CD14-positive monocyte (primary cell): Measurements from ENCODE around the gene ADM2. TPM values are rescaled to one million over a fixed set of nuclear protein-coding genes. Genes with fewer than 3 reads are reported as not detected.

Experiments used
- DNase-seq, 3 donors: peaks; one replicate each; pipeline ENCODE4 v3.0.0-alpha.2; 2011 to 2022
- H2AFZ ChIP-seq: 2 replicates; pipeline ENCODE4 v1.6.0; 2012; ENCODE audit warnings: mild to moderate bottlenecking, low read depth, low read length, inconsistent platforms; ENCODE audit not compliant: insufficient read depth, poor library complexity, severe bottlenecking
- H3K27ac ChIP-seq, 2 donors: 1 replicate in 1 of 2; 2 replicates in 1 of 2; pipeline ENCODE4 v1.5.1; 2012 to 2013; ENCODE audit warnings: low read length in 2 of 2, control low read depth in 1 of 2, inconsistent platforms in 1 of 2, low read depth in 1 of 2, mild to moderate bottlenecking in 1 of 2
- H3K27me3 ChIP-seq, 2 donors: one replicate each; pipeline versions ENCODE4 v1.6.0 to v1.6.1; 2011 to 2013; ENCODE audit warnings: low read length in 2 of 2; ENCODE audit not compliant: control insufficient read depth in 2 of 2, insufficient read depth in 2 of 2
- H3K36me3 ChIP-seq, 2 donors: replicated peaks in 1 of 2; 1 replicate in 1 of 2; 2 replicates in 1 of 2; pipeline versions ENCODE4 v1.5.1 to v1.6.1; 2012 to 2013; ENCODE audit warnings: low read length in 2 of 2, control low read depth in 1 of 2, inconsistent platforms in 1 of 2, mild to moderate bottlenecking in 1 of 2; ENCODE audit not compliant: insufficient read depth in 2 of 2, control insufficient read depth in 1 of 2
- H3K4me1 ChIP-seq, 2 donors: 1 replicate in 1 of 2; 2 replicates in 1 of 2; pipeline versions ENCODE4 v1.5.1 to v1.6.1; 2012 to 2013; ENCODE audit warnings: low read length in 2 of 2, control low read depth in 1 of 2, inconsistent platforms in 1 of 2, mild to moderate bottlenecking in 1 of 2, moderate library complexity in 1 of 2; ENCODE audit not compliant: insufficient read depth in 2 of 2, control insufficient read depth in 1 of 2
- H3K4me2 ChIP-seq: replicated peaks from 2 replicates; pipeline ENCODE3; 2012; ENCODE audit warnings: low read length, moderate library complexity, mild to moderate bottlenecking; ENCODE audit not compliant: poor library complexity, severe bottlenecking; ENCODE audit errors: extremely low read depth
- H3K4me3 ChIP-seq, 3 experiments: fragments of 200-600 bp in 1 of 3; sonication (generic) in 1 of 3; replicated peaks in 1 of 3; 1 replicate in 2 of 3; 2 replicates in 1 of 3; pipeline ENCODE4 v1.5.1; 2011 to 2013; ENCODE audit warnings: low read length in 3 of 3, mild to moderate bottlenecking in 3 of 3, control low read depth in 2 of 3, low read depth in 2 of 3, inconsistent platforms in 1 of 3, moderate library complexity in 1 of 3
- H3K79me2 ChIP-seq: 2 replicates; pipeline ENCODE4 v1.6.0; 2012; ENCODE audit warnings: mild to moderate bottlenecking, control low read depth, inconsistent platforms, low read length, moderate library complexity; ENCODE audit not compliant: insufficient read depth
- H3K9ac ChIP-seq: 2 replicates; pipeline ENCODE4 v1.6.0; 2017; ENCODE audit warnings: low read length, mild to moderate bottlenecking; ENCODE audit not compliant: insufficient read depth, poor library complexity, severe bottlenecking
- H3K9me3 ChIP-seq, 2 donors: replicated peaks in 1 of 2; 1 replicate in 1 of 2; 2 replicates in 1 of 2; pipeline versions ENCODE4 v1.5.1 to v1.6.1; 2012 to 2013; ENCODE audit warnings: low read length in 2 of 2, control low read depth in 1 of 2; ENCODE audit not compliant: control insufficient read depth in 1 of 2, insufficient read depth in 1 of 2
- H4K20me1 ChIP-seq: 2 replicates; pipeline ENCODE4 v1.6.0; 2012; ENCODE audit warnings: mild to moderate bottlenecking, low read length, control low read depth, moderate library complexity; ENCODE audit not compliant: insufficient read depth
- H3K27ac Mint-ChIP-seq, 7 donors: one replicate each; pipeline ENCODE4 v1.8.0; 2020; ENCODE audit warnings: mild to moderate bottlenecking in 7 of 7, mixed read lengths in 7 of 7, moderate library complexity in 6 of 7, inconsistent platforms in 2 of 7
- H3K27me3 Mint-ChIP-seq, 3 donors: one replicate each; pipeline ENCODE4 v1.8.0; 2021 to 2022; ENCODE audit warnings: low read depth in 3 of 3, mild to moderate bottlenecking in 3 of 3, mixed read lengths in 3 of 3, moderate library complexity in 3 of 3, inconsistent platforms in 1 of 3
- H3K36me3 Mint-ChIP-seq, 2 donors: one replicate each; pipeline ENCODE4 v1.8.0; 2020; ENCODE audit warnings: mixed read lengths in 2 of 2, inconsistent platforms in 1 of 2, mild to moderate bottlenecking in 1 of 2
- H3K4me1 Mint-ChIP-seq: one replicate; pipeline ENCODE4 v1.8.0; 2020; ENCODE audit warnings: mild to moderate bottlenecking, mixed read lengths
- H3K4me3 Mint-ChIP-seq, 2 donors: one replicate each; pipeline ENCODE4 v1.8.0; 2020; ENCODE audit warnings: mild to moderate bottlenecking in 2 of 2, mixed read lengths in 2 of 2, moderate library complexity in 1 of 2
- H3K9me3 Mint-ChIP-seq, 7 donors: one replicate each; pipeline ENCODE4 v1.8.0; 2020 to 2022; ENCODE audit warnings: mixed read lengths in 7 of 7, mild to moderate bottlenecking in 6 of 7, moderate library complexity in 6 of 7, inconsistent platforms in 2 of 7
- CTCF ChIP-seq: fragments of 200-600 bp; IDR thresholded peaks from one replicate; pipeline ENCODE4 v1.8.0; 2022; ENCODE audit warnings: antibody characterized with exemption, mild to moderate bottlenecking
- WGBS: methylation state at CpG from one replicate; pipeline ENCODE4 v1.1.5; 2013; ENCODE audit warnings: missing lambda C conversion rate; ENCODE audit not compliant: insufficient coverage; 5-methylcytosine and 5-hydroxymethylcytosine counted together
- intact Hi-C, 2 donors: fragments of 100-400 bp; cut with micrococcal nuclease; formaldehyde crosslinking; loops; one replicate each; pipeline versions ENCODE4 v1.15.0 to v1.15.1; 2023
- polyA plus RNA-seq, 3 donors: library from polyadenylated mRNA; depleted of rRNA in 1 of 3; unstranded in 2 of 3; stranded (reverse) in 1 of 3; fragments of 300-500 nt in 2 of 3; fragments of >200 nt in 1 of 3; fragmentation: Illumina TruSeq in 2 of 3; gene quantifications; 1 replicate in 2 of 3; 2 replicates in 1 of 3; pipeline ENCODE4 v1.2.3, GENCODE V29; 2012 to 2021

ADM2 gene
- polyA plus RNA-seq, 3 donors: 0.05 TPM; not detected in 2

- under 1% methylated on average over 42 of the region's 76 CpGs for WGBS
- DNase-seq: peak; percentile 95 to 99 (median 98)
- Histone ChIP-seq H3K9ac (peak within 1 kb of the TSS; percentile 84), H3K4me2 (peak within 1 kb of the TSS; percentile 98), H3K4me3 (peak within 1 kb of the TSS; percentile 92 to 98 (median 96)), H2AFZ (peak within 1 kb of the TSS; percentile 84), H3K4me1 (peaks cover 19 to 26% of the 10 kb centered on the region in 2 donors), H4K20me1 (no peaks in the 10 kb centered on the region), H3K79me2 (peaks cover 74% of the 10 kb centered on the region), H3K36me3 (peaks cover 21 to 23% of the 10 kb centered on the region in 2 donors), H3K27ac (peak within 1 kb of the TSS; percentile 78 to 87), H3K9me3 (no peaks in the 10 kb centered on the region), H3K27me3 (no peaks in the 10 kb centered on the region)
- Mint-ChIP-seq H3K4me1 (peaks cover 20% of the 10 kb centered on the region), H3K27me3 (peaks cover 0 to 5% (median 0%) of the 10 kb centered on the region in 3 donors), H3K27ac (peak within 1 kb of the TSS; percentile 86 to 97 (median 94)), H3K9me3 (no peaks in the 10 kb centered on the region), H3K36me3 (peaks cover 13 to 21% of the 10 kb centered on the region in 2 donors), H3K4me3 (peak within 1 kb of the TSS; percentile 95 to 96)
- intact Hi-C loops: loop anchor here (2.0 to 5.0 kb wide), 5 partner anchors 19 to 121 kb away; partner anchors contain the start of genes ARSA (in 2 of the 2), CHKB (in 1 of the 2) and SYCE3 (in 1 of the 2)
- no peak for TF ChIP-seq CTCF
Measured at GRCh38 chr22:50507991-50508884, 26.9 kb downstream of the ADM2 start, which contains the start of gene NCAPH2. Gene NCAPH2 (plus strand): TSS chr22:50508224. CDS start chr22:50508338, 114 bp downstream.

- Mint-ChIP-seq H3K27me3 (peaks cover 0 to 5% (median 0%) of the 10 kb centered on the region in 3 donors), H3K4me1 (peaks cover 20% of the 10 kb centered on the region), H3K27ac (peak overlapping the region; percentile 78 to 95 (median 89)), H3K4me3 (peak overlapping the region; percentile 87), H3K9me3 (no peaks in the 10 kb centered on the region), H3K36me3 (peaks cover 13 to 25% of the 10 kb centered on the region in 2 donors)
- Histone ChIP-seq H3K4me1 (peaks cover 19 to 26% of the 10 kb centered on the region in 2 donors), H3K36me3 (peaks cover 17 to 18% of the 10 kb centered on the region in 2 donors), H4K20me1 (no peaks in the 10 kb centered on the region), H3K27me3 (no peaks in the 10 kb centered on the region), H3K27ac (peak overlapping the region in 1 of 2 donors; percentile 84), H3K4me2 (peak overlapping the region; percentile 92), H3K79me2 (peaks cover 81% of the 10 kb centered on the region), H2AFZ (peak overlapping the region; percentile 84), H3K9me3 (no peaks in the 10 kb centered on the region), H3K4me3 (peak overlapping the region; percentile 88 to 91 (median 89)), H3K9ac (peak overlapping the region; percentile 77)
- peak in 1 of 3 donors; percentile 4 for DNase-seq
- intact Hi-C loops: loop anchor here (2.0 to 5.0 kb wide), 4 partner anchors 18 to 118 kb away; partner anchors contain the start of genes ARSA (in 1 of the 2), CHKB (in 1 of the 2) and SYCE3 (in 1 of the 2)
- no peak for TF ChIP-seq CTCF
- WGBS: 25% methylated on average over 1 of the region's 3 CpGs
Measured at GRCh38 chr22:50508897-50509296, 27.6 kb downstream of the ADM2 start.
